GM23338 (cell line): Measurements from ENCODE around the gene BIRC6. TPM values are rescaled to one million over a fixed set of nuclear protein-coding genes. Genes with fewer than 3 reads are reported as not detected.

ENCODE experiments used
- ATAC-seq: fragments of 200-7000 bp; cut with Tn5 transposase; 3 replicates; pipeline ENCODE4 v1.9.1; 2020
- DNase-seq: peaks from one replicate; pipeline ENCODE4 v3.0.0-alpha.2; 2015; ENCODE audit warnings: low spot score
- H2AFZ ChIP-seq: fragments of 200-600 bp; sonication (generic); 2 replicates; pipeline ENCODE4 v1.8.0; 2016; ENCODE audit warnings: antibody characterized with exemption, mild to moderate bottlenecking, moderate library complexity
- H3F3A ChIP-seq: fragments of 200-600 bp; sonication (generic); replicated peaks from 2 replicates; pipeline ENCODE4 v1.8.0; 2017; ENCODE audit warnings: antibody characterized with exemption, mixed run types, low read depth
- H3K27ac ChIP-seq: fragments of 200-600 bp; sonication (generic); 2 replicates; pipeline ENCODE4 v1.6.1; 2016; ENCODE audit warnings: low read depth
- H3K27me3 ChIP-seq: fragments of 200-600 bp; sonication (generic); 2 replicates; pipeline ENCODE4 v1.8.0; 2016; ENCODE audit warnings: mild to moderate bottlenecking, mixed run types, moderate library complexity; ENCODE audit not compliant: insufficient read depth
- H3K36me3 ChIP-seq: fragments of 200-600 bp; sonication (generic); 2 replicates; pipeline ENCODE4 v1.8.0; 2016; ENCODE audit warnings: mild to moderate bottlenecking; ENCODE audit not compliant: insufficient read depth
- H3K4me1 ChIP-seq: fragments of 200-600 bp; sonication (generic); 2 replicates; pipeline ENCODE4 v1.8.0; 2016; ENCODE audit warnings: mild to moderate bottlenecking, moderate library complexity; ENCODE audit not compliant: insufficient read depth
- H3K4me2 ChIP-seq: fragments of 200-600 bp; sonication (generic); 2 replicates; pipeline ENCODE4 v1.7.1; 2017; ENCODE audit warnings: mixed run types
- H3K4me3 ChIP-seq: fragments of 200-600 bp; sonication (generic); 2 replicates; pipeline ENCODE4 v1.6.1; 2016; ENCODE audit warnings: mixed run types
- H3K79me2 ChIP-seq: fragments of 200-600 bp; sonication (generic); replicated peaks from 2 replicates; pipeline ENCODE4 v1.8.0; 2017; ENCODE audit warnings: mild to moderate bottlenecking; ENCODE audit not compliant: insufficient read depth
- H3K9me2 ChIP-seq: fragments of 200-600 bp; sonication (generic); 2 replicates; pipeline ENCODE4 v1.8.0; 2017; ENCODE audit not compliant: insufficient read depth
- H4K20me1 ChIP-seq: fragments of 200-600 bp; sonication (generic); replicated peaks from 2 replicates; pipeline ENCODE4 v1.8.0; 2017; ENCODE audit warnings: mild to moderate bottlenecking; ENCODE audit not compliant: insufficient read depth
- H3K27ac Mint-ChIP-seq: 2 replicates; pipeline ENCODE4 v1.8.0; 2020; ENCODE audit warnings: inconsistent platforms, mild to moderate bottlenecking, moderate library complexity, mixed read lengths
- H3K27me3 Mint-ChIP-seq: 3 replicates; pipeline ENCODE4 v1.8.0; 2022; ENCODE audit warnings: low read depth, mild to moderate bottlenecking, moderate library complexity, mixed read lengths, inconsistent platforms; ENCODE audit not compliant: insufficient read depth, poor library complexity
- H3K36me3 Mint-ChIP-seq: 3 replicates; pipeline ENCODE4 v1.8.0; 2021; ENCODE audit warnings: low read depth, mild to moderate bottlenecking, inconsistent platforms, moderate library complexity, mixed read lengths
- H3K4me1 Mint-ChIP-seq: 3 replicates; pipeline ENCODE4 v1.8.0; 2020; ENCODE audit warnings: mild to moderate bottlenecking, inconsistent platforms, mixed read lengths
- H3K4me3 Mint-ChIP-seq: 3 replicates; pipeline ENCODE4 v1.8.0; 2021; ENCODE audit warnings: moderate library complexity, mild to moderate bottlenecking, inconsistent platforms, mixed read lengths
- H3K9me3 Mint-ChIP-seq: 3 replicates; pipeline ENCODE4 v1.8.0; 2020; ENCODE audit warnings: moderate library complexity, mild to moderate bottlenecking, inconsistent platforms, mixed read lengths
- EZH2phosphoT487 ChIP-seq: fragments of 200-600 bp; sonication (generic); IDR thresholded peaks from one replicate; pipeline ENCODE4 v1.8.1; 2018; ENCODE audit warnings: antibody characterized with exemption; ENCODE audit not compliant: unreplicated experiment
- JUNB ChIP-seq: IDR thresholded peaks from one replicate; pipeline ENCODE4 v1.6.1; 2016; ENCODE audit warnings: antibody characterized with exemption; ENCODE audit not compliant: unreplicated experiment
- NANOG ChIP-seq: IDR thresholded peaks from 2 replicates; pipeline ENCODE4 v1.6.1; 2016; ENCODE audit warnings: antibody characterized with exemption, borderline replicate concordance
- ZNF114 ChIP-seq: fragments of 250-450 bp; sonication (Bioruptor Pico); IDR thresholded peaks from 2 replicates; pipeline ENCODE4 v1.5.0; 2020; ENCODE audit warnings: mild to moderate bottlenecking, moderate library complexity
- ZNF331 ChIP-seq: fragments of 250-450 bp; sonication (Bioruptor Pico); IDR thresholded peaks from 2 replicates; pipeline ENCODE4 v1.5.0; 2020; ENCODE audit warnings: low read depth, mild to moderate bottlenecking, moderate library complexity
- polyA plus RNA-seq: library from polyadenylated mRNA; unstranded; fragments of >200 nt; fragmentation: Nextera tagmentation; extraction: Ambion mirVana; gene quantifications from 2 replicates; pipeline ENCODE4 v1.2.1, GENCODE V29; 2016
- total RNA-seq: library from RNA; depleted of rRNA; stranded (reverse); fragments of >200 nt; shearing (Covaris generic); gene quantifications from 2 replicates; pipeline ENCODE4 v1.2.3, GENCODE V29; 2014
- TF ChIP-seq, protein P1 (sequence below): IDR thresholded peaks from one replicate; pipeline ENCODE4 v1.6.1; 2018; ENCODE audit warnings: antibody characterized with exemption; ENCODE audit not compliant: unreplicated experiment
- TF ChIP-seq, protein P2 (sequence below): IDR thresholded peaks from 2 replicates; pipeline ENCODE4 v1.6.1; 2016; ENCODE audit warnings: antibody characterized with exemption

The BIRC6 gene
- total and polyA plus RNA-seq, 2 experiments from 2014 or later: 85.8 to 131 TPM

DNA sequence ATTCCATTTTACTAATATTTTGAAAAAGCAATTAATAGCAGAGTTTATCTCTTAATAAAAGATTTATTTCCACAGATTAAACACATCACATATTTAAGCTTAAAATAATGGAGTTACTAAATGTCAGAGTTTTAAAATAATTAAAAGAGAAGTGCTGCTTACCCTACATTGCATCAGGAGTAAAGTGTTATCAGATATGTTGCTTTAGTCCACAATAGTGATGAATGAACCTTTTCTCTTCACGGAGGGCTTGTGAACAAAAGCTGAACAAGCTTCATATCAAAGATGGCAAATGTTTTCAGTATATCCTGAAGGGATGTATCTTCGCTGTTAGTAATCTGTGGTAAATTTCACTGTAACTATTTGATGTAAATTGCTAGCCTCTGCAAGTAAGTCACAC, 201.7 kb downstream of the BIRC6 start:
- DNase-seq (no peak), ATAC-seq (no peak)
- no peak overlapping the region for H3K4me2 ChIP-seq
- H3K27me3 ChIP-seq: no peaks in the 10 kb centered on the region
- H2AFZ ChIP-seq: no peak overlapping the region
- Mint-ChIP-seq H3K4me1 (no peaks in the 10 kb centered on the region), H3K9me3 (no peaks in the 10 kb centered on the region), H3K27me3 (no peaks in the 10 kb centered on the region), H3K4me3 (no peak overlapping the region), H3K27ac (no peak overlapping the region), H3K36me3 (no peaks in the 10 kb centered on the region)
- no peaks in the 10 kb centered on the region for H3F3A ChIP-seq
- H3K27ac ChIP-seq: no peak overlapping the region
- no peak for TF ChIP-seq ZNF331 (CRISPR knock-in tag)
- TF ChIP-seq, protein P1, sequence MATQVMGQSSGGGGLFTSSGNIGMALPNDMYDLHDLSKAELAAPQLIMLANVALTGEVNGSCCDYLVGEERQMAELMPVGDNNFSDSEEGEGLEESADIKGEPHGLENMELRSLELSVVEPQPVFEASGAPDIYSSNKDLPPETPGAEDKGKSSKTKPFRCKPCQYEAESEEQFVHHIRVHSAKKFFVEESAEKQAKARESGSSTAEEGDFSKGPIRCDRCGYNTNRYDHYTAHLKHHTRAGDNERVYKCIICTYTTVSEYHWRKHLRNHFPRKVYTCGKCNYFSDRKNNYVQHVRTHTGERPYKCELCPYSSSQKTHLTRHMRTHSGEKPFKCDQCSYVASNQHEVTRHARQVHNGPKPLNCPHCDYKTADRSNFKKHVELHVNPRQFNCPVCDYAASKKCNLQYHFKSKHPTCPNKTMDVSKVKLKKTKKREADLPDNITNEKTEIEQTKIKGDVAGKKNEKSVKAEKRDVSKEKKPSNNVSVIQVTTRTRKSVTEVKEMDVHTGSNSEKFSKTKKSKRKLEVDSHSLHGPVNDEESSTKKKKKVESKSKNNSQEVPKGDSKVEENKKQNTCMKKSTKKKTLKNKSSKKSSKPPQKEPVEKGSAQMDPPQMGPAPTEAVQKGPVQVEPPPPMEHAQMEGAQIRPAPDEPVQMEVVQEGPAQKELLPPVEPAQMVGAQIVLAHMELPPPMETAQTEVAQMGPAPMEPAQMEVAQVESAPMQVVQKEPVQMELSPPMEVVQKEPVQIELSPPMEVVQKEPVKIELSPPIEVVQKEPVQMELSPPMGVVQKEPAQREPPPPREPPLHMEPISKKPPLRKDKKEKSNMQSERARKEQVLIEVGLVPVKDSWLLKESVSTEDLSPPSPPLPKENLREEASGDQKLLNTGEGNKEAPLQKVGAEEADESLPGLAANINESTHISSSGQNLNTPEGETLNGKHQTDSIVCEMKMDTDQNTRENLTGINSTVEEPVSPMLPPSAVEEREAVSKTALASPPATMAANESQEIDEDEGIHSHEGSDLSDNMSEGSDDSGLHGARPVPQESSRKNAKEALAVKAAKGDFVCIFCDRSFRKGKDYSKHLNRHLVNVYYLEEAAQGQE: no peak
- no peak for TF ChIP-seq ZNF114 (CRISPR knock-in tag)
- TF ChIP-seq, protein P2, sequence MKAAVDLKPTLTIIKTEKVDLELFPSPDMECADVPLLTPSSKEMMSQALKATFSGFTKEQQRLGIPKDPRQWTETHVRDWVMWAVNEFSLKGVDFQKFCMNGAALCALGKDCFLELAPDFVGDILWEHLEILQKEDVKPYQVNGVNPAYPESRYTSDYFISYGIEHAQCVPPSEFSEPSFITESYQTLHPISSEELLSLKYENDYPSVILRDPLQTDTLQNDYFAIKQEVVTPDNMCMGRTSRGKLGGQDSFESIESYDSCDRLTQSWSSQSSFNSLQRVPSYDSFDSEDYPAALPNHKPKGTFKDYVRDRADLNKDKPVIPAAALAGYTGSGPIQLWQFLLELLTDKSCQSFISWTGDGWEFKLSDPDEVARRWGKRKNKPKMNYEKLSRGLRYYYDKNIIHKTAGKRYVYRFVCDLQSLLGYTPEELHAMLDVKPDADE: no peak
- no peak for TF ChIP-seq JUNB
- no peaks in the 10 kb centered on the region for H4K20me1 ChIP-seq
- H3K79me2 ChIP-seq: no peaks in the 10 kb centered on the region
- H3K4me1 ChIP-seq: no peaks in the 10 kb centered on the region
- no peaks in the 10 kb centered on the region for H3K36me3 ChIP-seq
- H3K9me2 ChIP-seq: no peaks in the 10 kb centered on the region
- no peak overlapping the region for H3K4me3 ChIP-seq

DNA sequence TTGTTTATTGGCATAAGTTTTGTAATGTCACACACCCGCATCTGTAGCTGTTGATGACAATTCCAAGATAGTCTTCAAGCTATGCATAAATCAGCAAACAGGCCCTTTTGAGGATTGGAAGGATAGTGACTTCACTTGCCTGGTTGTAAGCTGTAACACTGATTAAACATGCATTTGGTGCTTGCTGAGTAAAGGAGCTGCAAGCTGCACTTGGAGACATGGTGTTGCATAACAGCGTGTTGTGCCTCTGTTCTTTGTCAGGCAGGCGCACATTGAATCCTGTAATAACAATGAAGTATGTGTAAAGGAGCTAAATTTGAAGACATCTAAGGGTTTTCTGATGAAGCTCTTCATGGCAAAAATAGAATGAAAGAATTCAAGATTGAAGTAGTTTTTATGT, 202.3 kb downstream of the BIRC6 start:
- no peaks in the 10 kb centered on the region for H3K4me1 ChIP-seq
- H3K4me2 ChIP-seq: no peak overlapping the region
- ATAC-seq: no peak

More for the DNA sequence above, 202.3 kb downstream of the BIRC6 start:
- Histone ChIP-seq H3F3A (no peaks in the 10 kb centered on the region), H4K20me1 (0 out of 2 replicates have a peak, but pooled peaks cover 3% of the 10 kb centered on the region), H2AFZ (no peak overlapping the region), H3K27ac (peak overlapping the region; percentile 62; the same call in 1 of the 2 replicates), H3K36me3 (no peaks in the 10 kb centered on the region), H3K9me2 (no peaks in the 10 kb centered on the region), H3K4me3 (no peak overlapping the region), H3K79me2 (no peaks in the 10 kb centered on the region), H3K27me3 (no peaks in the 10 kb centered on the region)
- H3K27me3 Mint-ChIP-seq: no peaks in the 10 kb centered on the region
- H3K36me3 Mint-ChIP-seq: no peaks in the 10 kb centered on the region
- H3K27ac Mint-ChIP-seq: no peak overlapping the region
- no peak for DNase-seq
- no peak for TF ChIP-seq EZH2phosphoT487
- no peak for TF ChIP-seq ZNF114 (CRISPR knock-in tag)
- TF ChIP-seq NANOG: no peak
- H3K4me1 Mint-ChIP-seq: peaks cover 2% of the 10 kb centered on the region; the same call in 2 of the 3 replicates
- H3K4me3 Mint-ChIP-seq: no peak overlapping the region
- no peaks in the 10 kb centered on the region for H3K9me3 Mint-ChIP-seq
